Karpas-422 (cell line): ENCODE data around the gene MS4A10. TPM values are rescaled to one million over a fixed set of nuclear protein-coding genes. Genes with fewer than 3 reads are reported as not detected.

Experiments used
- DNase-seq: peaks from one replicate; pipeline ENCODE4 v3.0.0-alpha.2; 2015
- H2AFZ ChIP-seq: fragments of 200-600 bp; sonication (generic); 2 replicates; pipeline ENCODE4 v1.6.1; 2014; ENCODE audit warnings: antibody characterized with exemption, low read length, mixed read lengths
- H3K27ac ChIP-seq: fragments of 200-600 bp; sonication (generic); 2 replicates; pipeline ENCODE4 v1.5.1; 2014; ENCODE audit warnings: mild to moderate bottlenecking, low read length, moderate library complexity
- H3K27me3 ChIP-seq: fragments of 200-600 bp; sonication (generic); 2 replicates; pipeline ENCODE4 v1.6.1; 2014; ENCODE audit warnings: low read length, mixed read lengths
- H3K36me3 ChIP-seq: fragments of 200-600 bp; sonication (generic); 2 replicates; pipeline ENCODE4 v1.6.1; 2014; ENCODE audit warnings: low read length, mixed read lengths; ENCODE audit not compliant: insufficient read depth
- H3K4me1 ChIP-seq: fragments of 200-600 bp; sonication (generic); 2 replicates; pipeline ENCODE4 v1.6.1; 2014; ENCODE audit warnings: mild to moderate bottlenecking, low read length, mixed read lengths
- H3K4me2 ChIP-seq: fragments of 200-600 bp; sonication (generic); 2 replicates; pipeline ENCODE4 v1.6.1; 2014; ENCODE audit warnings: low read length, low read depth, mild to moderate bottlenecking; ENCODE audit not compliant: poor library complexity, severe bottlenecking
- H3K4me3 ChIP-seq: fragments of 200-600 bp; sonication (generic); 2 replicates; pipeline ENCODE4 v1.5.1; 2014; ENCODE audit warnings: mild to moderate bottlenecking, antibody characterized with exemption, low read length, mixed read lengths
- H3K79me2 ChIP-seq: fragments of 200-600 bp; sonication (generic); 2 replicates; pipeline ENCODE4 v1.6.1; 2014; ENCODE audit warnings: mild to moderate bottlenecking, low read length, mixed read lengths
- H3K9ac ChIP-seq: fragments of 200-600 bp; sonication (generic); 2 replicates; pipeline ENCODE4 v1.6.0; 2014; ENCODE audit warnings: low read length
- H3K9me2 ChIP-seq: fragments of 200-600 bp; sonication (generic), shearing (Covaris generic); replicated peaks from 2 replicates; pipeline ENCODE4 v1.6.0; 2014; ENCODE audit warnings: mild to moderate bottlenecking, low read length, moderate library complexity; ENCODE audit not compliant: insufficient read depth
- H3K9me3 ChIP-seq: fragments of 300-700, 200-600 bp; sonication (generic); 2 replicates; pipeline ENCODE4 v1.6.1; 2014; ENCODE audit warnings: low read length, mixed read lengths
- H4K20me1 ChIP-seq: fragments of 200-600 bp; sonication (generic); 2 replicates; pipeline ENCODE4 v1.6.1; 2014; ENCODE audit warnings: mild to moderate bottlenecking, antibody characterized with exemption, low read length, low read depth; ENCODE audit not compliant: insufficient read depth
- total RNA-seq: library from RNA; depleted of rRNA; stranded (reverse); fragments of >200 nt; shearing (Covaris generic); gene quantifications from 2 replicates; pipeline ENCODE4 v1.2.3, GENCODE V29; 2014; ENCODE audit warnings: low replicate concordance

The MS4A10 gene
- total RNA-seq, 1 experiment from 2014 or later, result not detected

DNA sequence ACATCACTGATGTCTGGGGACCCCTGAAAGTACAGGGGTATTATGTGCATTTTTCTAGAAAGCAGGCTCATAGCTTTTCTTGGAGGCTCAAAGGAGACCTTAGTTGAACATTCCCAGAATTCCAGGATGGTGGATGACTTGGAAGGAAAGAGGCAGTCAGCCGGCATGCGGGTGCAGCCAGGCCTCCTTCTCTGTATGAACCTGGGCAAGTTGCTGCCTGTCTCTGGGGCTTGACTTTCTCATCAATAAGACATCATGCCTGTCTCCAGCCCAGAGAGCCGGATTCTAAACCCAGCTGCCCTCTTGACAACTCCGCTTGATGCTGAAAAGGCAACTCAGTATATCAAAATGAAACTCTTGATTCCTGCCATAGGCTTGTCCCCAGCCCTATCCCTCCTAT, 15.9 kb upstream of the MS4A10 start:
- Histone ChIP-seq H3K4me1 (peaks cover 23% of the 10 kb centered on the region), H3K4me3 (no peak overlapping the region), H4K20me1 (no peaks in the 10 kb centered on the region), H3K27ac (no peak overlapping the region), H3K79me2 (no peaks in the 10 kb centered on the region), H3K27me3 (no peaks in the 10 kb centered on the region), H2AFZ (no peak overlapping the region), H3K36me3 (no peaks in the 10 kb centered on the region), H3K9me3 (no peaks in the 10 kb centered on the region), H3K9ac (no peak overlapping the region), H3K4me2 (no peak overlapping the region), H3K9me2 (no peaks in the 10 kb centered on the region)
- no peak for DNase-seq

DNA sequence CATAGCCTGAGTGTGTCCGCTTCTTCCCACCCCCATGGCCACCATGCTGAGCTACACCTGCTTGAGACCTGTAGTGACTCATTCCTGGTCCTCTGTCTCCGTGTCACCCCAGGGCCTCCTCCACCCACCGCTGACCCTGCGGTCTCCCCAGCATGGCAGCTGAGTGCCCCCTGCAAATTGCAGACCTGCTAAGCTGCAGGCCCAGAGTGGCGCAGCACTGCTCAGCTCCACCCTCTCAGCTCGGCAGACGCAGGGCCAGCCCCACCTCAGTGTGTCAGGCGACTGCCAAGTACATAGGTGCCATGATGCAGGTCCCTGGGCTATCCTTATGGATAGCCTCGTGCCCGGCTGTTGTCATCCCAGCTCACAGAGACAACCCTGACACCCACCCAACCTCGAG, 15.3 kb upstream of the MS4A10 start:
- Histone ChIP-seq H3K9me2 (no peaks in the 10 kb centered on the region), H3K9me3 (no peaks in the 10 kb centered on the region), H3K4me2 (no peak overlapping the region), H3K4me1 (peaks cover 22% of the 10 kb centered on the region), H3K9ac (no peak overlapping the region), H4K20me1 (no peaks in the 10 kb centered on the region), H2AFZ (no peak overlapping the region), H3K36me3 (no peaks in the 10 kb centered on the region), H3K27ac (no peak overlapping the region), H3K79me2 (no peaks in the 10 kb centered on the region), H3K4me3 (no peak overlapping the region), H3K27me3 (no peaks in the 10 kb centered on the region)
- no peak for DNase-seq

DNA sequence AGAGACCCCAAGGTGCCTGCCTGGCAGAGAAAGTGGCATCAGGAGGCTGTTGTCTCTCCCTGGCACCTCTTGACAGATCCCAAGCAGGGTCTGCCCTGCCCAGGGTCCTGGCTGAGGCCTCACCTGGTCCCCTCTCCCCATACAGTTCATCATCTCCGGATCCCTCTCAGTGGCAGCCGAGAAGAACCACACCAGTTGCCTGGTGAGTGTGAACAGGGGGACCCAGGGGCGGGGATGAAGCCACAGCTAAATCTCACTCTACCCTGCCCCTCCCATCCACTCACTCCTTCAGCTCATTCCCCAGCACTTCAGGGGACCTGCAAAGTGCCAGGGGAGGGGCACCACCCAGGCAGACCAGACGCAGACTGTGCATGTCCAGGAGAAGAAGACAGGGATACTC, 14.0 kb upstream of the MS4A10 start:
- peaks cover 22% of the 10 kb centered on the region for H3K4me1 ChIP-seq
- H3K79me2 ChIP-seq, result no peaks in the 10 kb centered on the region
- H3K4me2 ChIP-seq, result no peak overlapping the region
- H3K9me3 ChIP-seq, result no peaks in the 10 kb centered on the region
- no peaks in the 10 kb centered on the region for H4K20me1 ChIP-seq
- H2AFZ ChIP-seq, result peak overlapping the region; percentile 54; the same call in 1 of the 2 replicates
- DNase-seq, result no peak
- H3K9me2 ChIP-seq, result no peaks in the 10 kb centered on the region
- H3K4me3 ChIP-seq, result no peak overlapping the region
- H3K9ac ChIP-seq, result no peak overlapping the region
- H3K27ac ChIP-seq, result no peak overlapping the region
- H3K27me3 ChIP-seq, result no peaks in the 10 kb centered on the region
- no peaks in the 10 kb centered on the region for H3K36me3 ChIP-seq

DNA sequence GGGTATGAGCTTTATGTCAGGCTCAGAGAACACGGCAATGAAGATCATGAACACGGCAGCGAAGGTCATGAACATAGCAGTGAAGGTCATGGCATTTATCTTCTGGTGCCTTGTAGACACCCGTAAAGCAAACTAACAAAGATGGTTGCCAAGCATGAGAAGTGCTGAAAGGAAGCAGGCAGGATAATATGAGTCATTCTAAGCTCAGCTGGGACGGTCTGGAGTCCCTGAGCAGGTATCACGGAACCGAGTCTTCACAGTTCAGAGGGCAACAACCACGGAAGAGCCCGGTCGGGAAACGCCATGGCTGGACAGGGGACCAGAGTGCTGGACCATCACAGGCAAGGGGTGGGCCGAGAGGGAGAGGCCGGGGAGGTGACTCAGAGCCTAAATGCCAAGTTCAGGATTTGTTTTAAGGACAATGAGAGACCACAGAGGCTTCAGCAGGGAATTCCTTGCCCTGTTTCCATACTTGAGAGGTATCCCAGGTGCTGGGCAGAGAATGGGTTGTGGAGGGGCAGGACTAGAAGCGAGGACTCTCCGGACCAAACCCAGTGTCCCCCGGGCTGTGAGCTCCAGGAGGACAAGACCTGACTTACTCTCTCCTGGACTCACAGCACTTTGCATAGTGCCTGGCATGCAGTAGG, 13.1 kb upstream of the MS4A10 start:
- 0 out of 2 replicates have a peak, but pooled peaks cover 3% of the 10 kb centered on the region for H3K27me3 ChIP-seq
- H3K36me3 ChIP-seq, result no peaks in the 10 kb centered on the region
- no peak for DNase-seq
- peaks cover 22% of the 10 kb centered on the region for H3K4me1 ChIP-seq
- H4K20me1 ChIP-seq, result no peaks in the 10 kb centered on the region
- no peaks in the 10 kb centered on the region for H3K9me3 ChIP-seq
- no peak overlapping the region for H3K4me3 ChIP-seq
- H3K4me2 ChIP-seq, result no peak overlapping the region
- no peaks in the 10 kb centered on the region for H3K79me2 ChIP-seq
- no peak overlapping the region for H3K27ac ChIP-seq
- peak overlapping the region; percentile 54; the same call in 1 of the 2 replicates for H2AFZ ChIP-seq
- no peak overlapping the region for H3K9ac ChIP-seq
- no peaks in the 10 kb centered on the region for H3K9me2 ChIP-seq

DNA sequence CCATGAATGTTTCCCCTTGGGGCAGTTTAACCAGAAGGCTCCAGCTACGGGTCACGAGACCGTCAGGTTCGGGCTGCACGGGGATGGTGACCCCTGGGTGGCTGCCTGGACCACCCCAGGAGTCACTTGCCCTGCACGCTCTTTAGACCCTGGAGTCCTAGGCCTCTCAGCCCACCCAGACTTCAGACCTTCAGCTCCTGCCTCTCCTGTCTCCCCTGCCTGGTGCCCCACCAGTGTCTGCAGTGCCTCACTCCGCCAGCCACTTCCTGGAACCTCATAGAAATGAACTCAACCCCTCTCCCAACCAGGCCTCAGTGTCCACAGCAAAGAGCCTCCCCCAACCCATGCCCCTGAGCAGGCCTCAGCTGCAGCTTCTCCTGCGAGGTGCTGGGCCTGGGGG, 12.5 kb upstream of the MS4A10 start:
- 0 out of 2 replicates have a peak, but pooled peaks cover 5% of the 10 kb centered on the region for H3K27me3 ChIP-seq
- H4K20me1 ChIP-seq, result no peaks in the 10 kb centered on the region
- H3K9me3 ChIP-seq, result no peaks in the 10 kb centered on the region
- H3K4me3 ChIP-seq, result no peak overlapping the region
- no peak overlapping the region for H2AFZ ChIP-seq
- peaks cover 22% of the 10 kb centered on the region for H3K4me1 ChIP-seq
- no peaks in the 10 kb centered on the region for H3K79me2 ChIP-seq
- no peak overlapping the region for H3K27ac ChIP-seq
- no peaks in the 10 kb centered on the region for H3K36me3 ChIP-seq
- DNase-seq, result no peak
- no peak overlapping the region for H3K9ac ChIP-seq
- no peaks in the 10 kb centered on the region for H3K9me2 ChIP-seq
- no peak overlapping the region for H3K4me2 ChIP-seq

DNA sequence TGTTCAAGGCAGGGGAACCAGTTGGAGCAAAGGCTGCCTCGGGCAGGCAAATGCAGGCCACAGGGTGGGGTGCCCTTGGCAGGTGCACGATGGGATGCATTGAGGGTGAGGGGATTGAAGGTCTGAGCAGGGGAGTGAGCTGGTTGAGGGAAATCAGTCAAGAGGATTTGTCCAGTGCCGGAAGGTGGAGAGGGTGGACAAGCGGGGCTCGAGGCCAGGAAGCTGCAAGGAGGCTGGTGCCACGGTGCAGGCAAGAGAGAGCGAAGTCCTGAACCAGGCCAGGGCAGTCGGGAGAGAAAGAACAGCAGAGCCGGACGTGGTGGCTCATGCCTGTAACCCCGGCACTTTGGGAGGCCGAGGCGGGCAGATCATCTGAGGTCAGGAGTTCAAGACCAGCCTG, 10.4 kb upstream of the MS4A10 start:
- no peak for DNase-seq
- Histone ChIP-seq H4K20me1 (no peaks in the 10 kb centered on the region), H3K9me3 (no peaks in the 10 kb centered on the region), H2AFZ (no peak overlapping the region), H3K4me1 (peaks cover 10% of the 10 kb centered on the region), H3K79me2 (no peaks in the 10 kb centered on the region), H3K36me3 (no peaks in the 10 kb centered on the region), H3K27me3 (0 out of 2 replicates have a peak, but pooled peaks cover 5% of the 10 kb centered on the region), H3K4me2 (no peak overlapping the region), H3K27ac (no peak overlapping the region), H3K4me3 (no peak overlapping the region), H3K9ac (no peak overlapping the region), H3K9me2 (no peaks in the 10 kb centered on the region)

DNA sequence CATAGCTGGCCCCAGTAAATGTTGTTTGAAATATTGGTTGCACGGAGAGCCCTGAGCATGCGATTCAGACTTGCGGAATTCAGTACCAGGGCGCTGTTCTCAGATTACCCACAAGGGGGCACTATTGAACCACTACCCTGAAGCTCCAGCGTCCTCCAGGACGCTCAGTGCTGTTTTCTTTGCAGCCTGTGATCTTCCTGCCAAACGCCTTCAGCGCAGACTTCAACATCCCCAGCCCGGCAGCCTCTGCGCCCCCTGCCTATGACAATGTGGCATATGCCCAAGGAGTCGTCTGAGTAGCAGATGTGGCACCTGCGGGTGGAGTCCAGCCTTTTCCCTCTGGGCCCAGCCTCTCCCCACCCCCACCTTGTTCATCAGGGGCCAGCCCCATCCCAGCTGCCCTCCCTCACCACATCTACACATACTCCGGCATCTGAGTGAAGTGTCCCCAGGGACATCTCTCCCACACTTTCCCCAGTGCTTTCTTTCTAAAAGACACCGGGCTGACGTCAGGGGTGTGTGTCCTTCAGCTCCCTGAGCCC, 9.6 kb upstream of the MS4A10 start:
- H3K36me3 ChIP-seq, result no peaks in the 10 kb centered on the region
- H3K4me1 ChIP-seq, result peaks cover 10% of the 10 kb centered on the region
- H3K9ac ChIP-seq, result no peak overlapping the region
- no peak overlapping the region for H2AFZ ChIP-seq
- no peaks in the 10 kb centered on the region for H3K79me2 ChIP-seq
- H3K9me2 ChIP-seq, result no peaks in the 10 kb centered on the region
- peak overlapping the region; percentile 12 for H3K4me2 ChIP-seq
- no peaks in the 10 kb centered on the region for H4K20me1 ChIP-seq
- H3K9me3 ChIP-seq, result no peaks in the 10 kb centered on the region
- 0 out of 2 replicates have a peak, but pooled peaks cover 5% of the 10 kb centered on the region for H3K27me3 ChIP-seq
- no peak overlapping the region for H3K4me3 ChIP-seq
- no peak overlapping the region for H3K27ac ChIP-seq
- DNase-seq, result peak; percentile 95

DNA sequence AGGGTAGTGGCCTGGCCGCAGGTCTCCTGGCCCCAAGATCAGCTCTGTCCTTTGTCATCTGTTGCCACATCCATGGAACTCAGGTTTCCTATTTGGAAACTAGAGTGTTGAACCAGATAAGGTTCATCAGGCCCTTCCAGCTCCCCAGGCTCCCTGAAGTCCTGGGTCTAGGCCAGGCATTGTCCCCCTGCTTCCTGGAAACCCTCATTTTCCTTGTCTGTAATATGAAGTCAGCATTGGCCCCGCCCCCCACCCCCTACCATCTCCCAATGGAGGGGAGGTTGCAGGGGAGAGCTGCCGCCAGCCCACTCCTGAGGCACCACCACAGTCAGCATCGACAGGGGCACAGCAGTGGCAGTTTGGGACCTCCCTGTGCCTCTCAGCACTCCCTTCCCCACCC, 9.0 kb upstream of the MS4A10 start:
- DNase-seq, result no peak
- H3K79me2 ChIP-seq, result no peaks in the 10 kb centered on the region
- H2AFZ ChIP-seq, result no peak overlapping the region
- H3K4me3 ChIP-seq, result no peak overlapping the region
- H3K27ac ChIP-seq, result no peak overlapping the region
- H3K27me3 ChIP-seq, result 0 out of 2 replicates have a peak, but pooled peaks cover 5% of the 10 kb centered on the region
- H3K4me2 ChIP-seq, result no peak overlapping the region
- no peaks in the 10 kb centered on the region for H4K20me1 ChIP-seq
- no peaks in the 10 kb centered on the region for H3K9me3 ChIP-seq
- no peaks in the 10 kb centered on the region for H3K36me3 ChIP-seq
- H3K9me2 ChIP-seq, result no peaks in the 10 kb centered on the region
- no peak overlapping the region for H3K9ac ChIP-seq
- peaks cover 10% of the 10 kb centered on the region for H3K4me1 ChIP-seq
